Smooth muscle cell (in vitro differentiated cells): ENCODE results near the gene TMPRSS3. TPM values are rescaled to one million over a fixed set of nuclear protein-coding genes. Genes with fewer than 3 reads are reported as not detected.

Experiments used
- DNase-seq: peaks from one replicate; lab custom pipeline; 2025; ENCODE audit not compliant: unreplicated experiment; lab: John Stamatoyannopoulos, UW
- H2AFZ ChIP-seq: fragments of 200-600 bp; sonication (generic); 2 replicates; pipeline ENCODE4 v1.6.0; 2016; ENCODE audit warnings: antibody characterized with exemption, low read depth, mild to moderate bottlenecking
- H3F3A ChIP-seq: fragments of 200-600 bp; sonication (generic); 2 replicates; pipeline ENCODE4 v1.6.0; 2017; ENCODE audit warnings: antibody characterized with exemption, low read depth
- H3K27ac ChIP-seq: fragments of 200-600 bp; sonication (generic); 2 replicates; pipeline ENCODE4 v1.5.1; 2016; ENCODE audit warnings: low read depth, mild to moderate bottlenecking
- H3K27me3 ChIP-seq: fragments of 200-600 bp; sonication (generic); 2 replicates; pipeline ENCODE4 v1.6.1; 2016; ENCODE audit warnings: low read depth, mild to moderate bottlenecking
- H3K36me3 ChIP-seq: fragments of 200-600 bp; sonication (generic); 2 replicates; pipeline ENCODE4 v1.5.1; 2016; ENCODE audit warnings: low read depth
- H3K4me1 ChIP-seq: fragments of 200-600 bp; sonication (generic); 2 replicates; pipeline ENCODE4 v1.5.1; 2016; ENCODE audit warnings: low read depth
- H3K4me2 ChIP-seq: fragments of 200-600 bp; sonication (generic); 2 replicates; pipeline ENCODE4 v1.6.0; 2016; ENCODE audit warnings: mild to moderate bottlenecking
- H3K4me3 ChIP-seq: fragments of 200-600 bp; sonication (generic); 2 replicates; pipeline ENCODE4 v1.5.1; 2016; ENCODE audit warnings: mild to moderate bottlenecking
- H3K79me2 ChIP-seq: fragments of 200-600 bp; sonication (generic); 2 replicates; pipeline ENCODE4 v1.6.0; 2016; ENCODE audit warnings: low read depth, mild to moderate bottlenecking
- H3K9ac ChIP-seq: fragments of 200-600 bp; sonication (generic); 2 replicates; pipeline ENCODE4 v1.6.0; 2016; ENCODE audit warnings: low read depth
- H3K9me3 ChIP-seq: fragments of 200-600 bp; sonication (generic); replicated peaks from 2 replicates; pipeline ENCODE4 v1.5.1; 2016; ENCODE audit warnings: low read depth
- H4K20me1 ChIP-seq: fragments of 200-600 bp; sonication (generic); 2 replicates; pipeline ENCODE4 v1.6.0; 2016; ENCODE audit warnings: low read depth
- CTCF ChIP-seq: fragments of 200-600 bp; sonication (generic); IDR thresholded peaks from 2 replicates; pipeline ENCODE4 v1.5.1; 2017; ENCODE audit warnings: borderline replicate concordance, mild to moderate bottlenecking, antibody characterized with exemption; ENCODE audit not compliant: insufficient read depth, poor library complexity, severe bottlenecking
- WGBS: methylation state at CpG from one replicate; pipeline ENCODE4 v1.1.7; 2016; ENCODE audit warnings: low lambda C conversion rate; 5-methylcytosine and 5-hydroxymethylcytosine counted together
- polyA plus RNA-seq: library from polyadenylated mRNA; unstranded; fragments of >200 nt; fragmentation: Nextera tagmentation; extraction: Ambion mirVana; gene quantifications from 2 replicates; pipeline ENCODE4 v1.2.1, GENCODE V29; 2016
- total RNA-seq: library from RNA; depleted of rRNA; stranded (reverse); fragments of >200 nt; gene quantifications from 2 replicates; pipeline ENCODE4 v1.2.3, GENCODE V29; 2014

TMPRSS3 gene
- total and polyA plus RNA-seq, 2 experiments from 2014 or later, result not detected

- no peak overlapping the region for H2AFZ ChIP-seq
- H3K4me1 ChIP-seq, result no peaks in the 10 kb centered on the region
- H4K20me1 ChIP-seq, result no peaks in the 10 kb centered on the region
- no peak overlapping the region for H3K9ac ChIP-seq
- no peaks in the 10 kb centered on the region for H3K36me3 ChIP-seq
- no peak overlapping the region for H3K4me2 ChIP-seq
- TF ChIP-seq CTCF, result no peak
- no peaks in the 10 kb centered on the region for H3K27me3 ChIP-seq
- DNase-seq, result no peak
- H3K9me3 ChIP-seq, result no peaks in the 10 kb centered on the region
- H3F3A ChIP-seq, result no peaks in the 10 kb centered on the region
- no peak overlapping the region for H3K4me3 ChIP-seq
- WGBS, result 95% methylated on average over 15 of the region's 15 CpGs
- H3K27ac ChIP-seq, result no peak overlapping the region
- H3K79me2 ChIP-seq, result no peaks in the 10 kb centered on the region
Observed at GRCh38 chr21:42341776-42342542, 53.9 kb downstream of the TMPRSS3 start.

DNA sequence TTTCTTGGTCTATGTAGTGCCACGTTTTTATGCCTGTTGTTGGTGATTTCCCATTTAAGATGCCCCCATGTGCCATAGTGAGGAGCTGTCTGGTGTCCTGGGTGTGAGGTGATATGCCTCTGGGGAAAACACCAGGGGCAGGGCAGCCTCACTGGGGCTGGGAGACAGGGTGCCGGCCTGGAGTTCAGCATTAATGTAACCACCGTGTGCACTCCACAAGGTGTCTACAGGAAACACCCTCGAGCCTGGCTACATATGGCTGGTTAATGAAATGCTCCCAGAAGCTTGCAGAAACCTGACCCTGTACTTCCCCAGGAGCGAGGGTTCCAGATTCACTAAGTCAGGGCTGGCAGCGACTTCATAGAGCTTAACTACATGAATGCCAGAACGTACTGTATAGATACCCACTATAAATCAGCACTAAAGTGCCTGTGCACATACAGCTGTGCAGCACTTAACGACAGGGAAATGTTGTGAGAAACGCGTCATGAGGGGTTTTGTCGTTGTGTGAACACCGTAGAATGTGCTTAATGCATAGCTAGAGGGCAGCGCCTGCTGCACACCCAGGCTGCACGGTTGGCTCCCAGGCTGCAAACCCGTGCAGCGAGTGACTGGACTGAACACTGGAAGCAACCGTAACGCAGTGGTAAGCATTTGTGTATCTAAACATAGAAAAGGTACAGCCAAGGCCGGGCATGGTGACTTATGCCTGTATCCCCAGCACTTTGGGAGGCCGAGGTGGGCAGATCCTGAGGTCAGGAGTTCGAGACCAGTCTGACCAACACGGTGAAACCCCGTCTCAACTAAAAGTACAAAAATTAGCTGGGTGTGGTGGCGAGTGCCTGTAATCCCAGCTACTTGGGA is 55.4 kb downstream of the TMPRSS3 start:
- no peak for TF ChIP-seq CTCF
- no peak for DNase-seq
- Histone ChIP-seq H3K27me3 (no peaks in the 10 kb centered on the region), H3K4me3 (no peak overlapping the region), H3K79me2 (no peaks in the 10 kb centered on the region), H4K20me1 (no peaks in the 10 kb centered on the region), H3K9me3 (no peaks in the 10 kb centered on the region), H3K4me1 (peaks cover 10% of the 10 kb centered on the region), H2AFZ (no peak overlapping the region), H3K9ac (no peak overlapping the region), H3K4me2 (no peak overlapping the region), H3K27ac (no peak overlapping the region), H3K36me3 (no peaks in the 10 kb centered on the region), H3F3A (no peaks in the 10 kb centered on the region)
- 91% methylated on average over 24 of the region's 24 CpGs for WGBS

GRCh38 chr21:42338729-42339715 is 56.8 kb downstream of the TMPRSS3 start:
- H3K9ac ChIP-seq, result no peak overlapping the region
- WGBS, result 96% methylated on average over 17 of the region's 17 CpGs
- no peak overlapping the region for H3K4me2 ChIP-seq
- H3K9me3 ChIP-seq, result no peaks in the 10 kb centered on the region
- peaks cover 10% of the 10 kb centered on the region for H3K4me1 ChIP-seq
- no peak overlapping the region for H3K27ac ChIP-seq
- H3K79me2 ChIP-seq, result no peaks in the 10 kb centered on the region
- no peaks in the 10 kb centered on the region for H3K36me3 ChIP-seq
- no peaks in the 10 kb centered on the region for H3F3A ChIP-seq
- no peak for TF ChIP-seq CTCF
- H4K20me1 ChIP-seq, result no peaks in the 10 kb centered on the region
- no peaks in the 10 kb centered on the region for H3K27me3 ChIP-seq
- no peak for DNase-seq
- H3K4me3 ChIP-seq, result no peak overlapping the region
- H2AFZ ChIP-seq, result no peak overlapping the region
